Lung (tissue), 12 donors: ENCODE data around the gene GRID1. TPM values are rescaled to one million over a fixed set of nuclear protein-coding genes. Genes with fewer than 3 reads are reported as not detected.

Source experiments
- ATAC-seq: fragments of 200-7000 bp; cut with Tn5 transposase; one replicate; pipeline ENCODE4 v1.9.1; 2020; ENCODE audit warnings: moderate number of reproducible peaks; ENCODE audit not compliant: insufficient read depth, low FRiP score
- DNase-seq, 3 donors: peaks; one replicate each; pipeline ENCODE4 v3.0.0-alpha.2; 2013 to 2017
- H3K27ac ChIP-seq, 2 donors: one replicate each; pipeline ENCODE4 v1.5.1; 2013; ENCODE audit warnings: mild to moderate bottlenecking in 2 of 2, moderate library complexity in 2 of 2, control low read depth in 1 of 2, inconsistent platforms in 1 of 2, low read depth in 1 of 2, low read length in 1 of 2
- H3K27me3 ChIP-seq, 3 donors: one replicate each; pipeline ENCODE4 v1.5.1; 2013; ENCODE audit warnings: low read length in 2 of 3; ENCODE audit not compliant: control insufficient read depth in 3 of 3, insufficient read depth in 3 of 3
- H3K36me3 ChIP-seq, 4 donors: one replicate each; pipeline ENCODE4 v1.5.1; 2013; ENCODE audit warnings: low read length in 4 of 4, mild to moderate bottlenecking in 1 of 4, moderate library complexity in 1 of 4; ENCODE audit not compliant: control insufficient read depth in 4 of 4, insufficient read depth in 4 of 4
- H3K4me1 ChIP-seq, 5 donors: one replicate each; pipeline ENCODE4 v1.5.1; 2013; ENCODE audit warnings: low read length in 5 of 5, mild to moderate bottlenecking in 2 of 5, moderate library complexity in 1 of 5; ENCODE audit not compliant: control insufficient read depth in 5 of 5, insufficient read depth in 5 of 5
- H3K4me3 ChIP-seq: one replicate; pipeline ENCODE4 v1.5.1; 2013; ENCODE audit warnings: mild to moderate bottlenecking, control low read depth, moderate library complexity
- H3K9ac ChIP-seq, 2 donors: one replicate each; pipeline ENCODE4 v1.5.1; 2013; ENCODE audit warnings: low read length in 2 of 2, control low read depth in 1 of 2; ENCODE audit not compliant: insufficient read depth in 1 of 2
- H3K9me3 ChIP-seq, 4 donors: one replicate each; pipeline ENCODE4 v1.5.1; 2013; ENCODE audit warnings: low read length in 3 of 4, mild to moderate bottlenecking in 1 of 4, moderate library complexity in 1 of 4; ENCODE audit not compliant: control insufficient read depth in 4 of 4, insufficient read depth in 3 of 4
- CTCF ChIP-seq: IDR thresholded peaks from 2 replicates; pipeline ENCODE4 v1.5.1; 2012; ENCODE audit warnings: mild to moderate bottlenecking; ENCODE audit errors: control extremely low read depth, extremely low read depth
- WGBS, 2 donors: extraction: QIAGEN DNeasy Blood & Tissue Kit; methylation state at CpG; one replicate each; pipeline ENCODE4 v1.1.7; 2013; 5-methylcytosine and 5-hydroxymethylcytosine counted together
- polyA plus RNA-seq, 2 donors: library from polyadenylated mRNA; stranded (reverse); fragments of 200-250 nt; gene quantifications; one replicate each; pipeline ENCODE4 v1.2.1, GENCODE V29; 2013
- total RNA-seq, 2 donors: library from RNA; depleted of rRNA in 1 of 2; stranded (reverse); fragments of >200 nt in 1 of 2; gene quantifications; one replicate each; pipeline ENCODE4 v1.2.1, GENCODE V29; 2014 to 2021
- donor health status: control.
- donor health status: control.
- donor health status: Bipolar disorder and iron deficiency.
- donor health status: healthy.
- donor health status: DM: yes; HTN: yes; CAD: no.

GRID1 gene
- total and polyA plus RNA-seq, 4 donors = 1.1 to 3.6 (median 2.2) TPM

GRCh38 chr10:86215046-86215445, 151.5 kb downstream of the GRID1 start:
- ATAC-seq (no peak), DNase-seq (no peak)
- H3K4me3 ChIP-seq = no peak overlapping the region
- no peaks in the 10 kb centered on the region for H3K9me3 ChIP-seq
- no peaks in the 10 kb centered on the region for H3K27me3 ChIP-seq
- TF ChIP-seq CTCF = no peak
- no peak overlapping the region for H3K27ac ChIP-seq
- 84 to 94% methylated on average over 4 of the region's 4 CpGs for WGBS, 2 donors
- H3K4me1 ChIP-seq = peaks cover 0 to 2% (median 0%) of the 10 kb centered on the region in 5 donors
- H3K9ac ChIP-seq = no peak overlapping the region
- no peaks in the 10 kb centered on the region for H3K36me3 ChIP-seq

GRCh38 chr10:86213148-86213547, 153.4 kb downstream of the GRID1 start:
- no peak for DNase-seq
- H3K4me3 ChIP-seq = no peak overlapping the region
- H3K27me3 ChIP-seq = peaks cover 0 to 8% (median 0%) of the 10 kb centered on the region in 3 donors
- no peak overlapping the region for H3K27ac ChIP-seq
- ATAC-seq = no peak
- 86 to 88% methylated on average over 7 of the region's 7 CpGs for WGBS, 2 donors
- H3K4me1 ChIP-seq = peaks cover 0 to 2% (median 0%) of the 10 kb centered on the region in 5 donors
- no peaks in the 10 kb centered on the region for H3K36me3 ChIP-seq
- H3K9me3 ChIP-seq = no peaks in the 10 kb centered on the region
- TF ChIP-seq CTCF = no peak
- no peak overlapping the region for H3K9ac ChIP-seq

- no peak for ATAC-seq
- no peak for DNase-seq
Measured at GRCh38 chr10:86212391-86212700, 154.2 kb downstream of the GRID1 start.

More at GRCh38 chr10:86212391-86212700, 154.2 kb downstream of the GRID1 start:
- Histone ChIP-seq H3K27me3 (peaks cover 0 to 8% (median 0%) of the 10 kb centered on the region in 3 donors), H3K4me3 (no peak overlapping the region), H3K9me3 (no peaks in the 10 kb centered on the region), H3K27ac (no peak overlapping the region), H3K9ac (no peak overlapping the region), H3K4me1 (no peaks in the 10 kb centered on the region), H3K36me3 (no peaks in the 10 kb centered on the region)
- no peak for TF ChIP-seq CTCF
- 73 to 77% methylated on average over 6 of the region's 6 CpGs for WGBS, 2 donors
